Ascending aorta (tissue), 2 donors: ENCODE data around the gene GAST. TPM values are rescaled to one million over a fixed set of nuclear protein-coding genes. Genes with fewer than 3 reads are reported as not detected.

ENCODE experiments used
- DNase-seq, 2 donors: peaks; one replicate each; pipeline ENCODE4 v3.0.0-alpha.2; 2019; ENCODE audit warnings: low spot score in 2 of 2
- H3K27ac ChIP-seq, 2 donors: fragments of 200-600 bp; sonication (generic); one replicate each; pipeline ENCODE4 v1.5.1; 2016 to 2017; ENCODE audit warnings: mild to moderate bottlenecking in 1 of 2
- H3K27me3 ChIP-seq: fragments of 200-600 bp; sonication (generic); one replicate; pipeline ENCODE4 v1.5.1; 2017
- H3K36me3 ChIP-seq, 2 donors: fragments of 200-600 bp; sonication (generic); one replicate each; pipeline ENCODE4 v1.5.1; 2016
- H3K4me1 ChIP-seq, 2 donors: fragments of 200-600 bp; sonication (generic); one replicate each; pipeline ENCODE4 v1.5.1; 2016 to 2017; ENCODE audit warnings: mild to moderate bottlenecking in 1 of 2
- H3K4me3 ChIP-seq, 2 donors: fragments of 200-600 bp; sonication (generic); one replicate each; pipeline ENCODE4 v1.5.1; 2016 to 2017; ENCODE audit warnings: mild to moderate bottlenecking in 1 of 2
- H3K9me3 ChIP-seq, 2 donors: fragments of 200-600 bp; sonication (generic); one replicate each; pipeline ENCODE4 v1.5.1; 2016
- intact Hi-C: fragments of 100-400 bp; cut with DNase I; formaldehyde crosslinking; loops from one replicate; pipeline ENCODE4 v1.15.1; 2023
- total RNA-seq: library from RNA; depleted of rRNA; stranded (reverse); fragments of >200 nt; gene quantifications from one replicate; pipeline ENCODE4 v1.1.0, GENCODE V29; 2016
- TF ChIP-seq, protein P1 (sequence below), 3 experiments: fragments of 200-600 bp in 2 of 3; fragments of 450-650 bp in 1 of 3; sonication (generic) in 2 of 3; IDR thresholded peaks; one replicate each; pipeline ENCODE4 v1.5.1; 2016 to 2019; ENCODE audit warnings: antibody characterized with exemption in 3 of 3, mild to moderate bottlenecking in 1 of 3, moderate library complexity in 1 of 3

The GAST gene
- total RNA-seq, 1 donor from 2014 or later, result not detected

DNA sequence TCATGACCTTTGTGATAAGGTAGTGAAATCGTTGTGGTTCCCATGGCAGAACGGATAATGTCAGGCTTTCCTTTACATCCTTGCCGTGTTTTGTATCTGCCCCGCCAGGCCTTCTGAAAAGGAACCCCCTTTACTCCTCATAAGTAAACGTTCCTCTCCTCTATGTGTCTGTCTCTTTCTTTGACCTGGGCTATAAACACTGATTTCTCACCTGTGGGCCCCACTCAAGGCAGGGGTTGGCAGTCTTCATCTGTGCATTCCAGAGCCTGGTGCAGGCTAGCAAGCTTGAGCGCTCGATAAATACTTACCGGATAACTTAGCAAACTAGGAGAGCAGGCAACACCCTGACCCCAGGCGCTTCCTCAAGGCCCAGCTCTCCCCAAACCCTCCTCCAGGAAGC lies 29.6 kb downstream of the GAST start:
- Histone ChIP-seq H3K27ac (no peak overlapping the region), H3K4me1 (no peaks in the 10 kb centered on the region), H3K27me3 (peaks cover 3% of the 10 kb centered on the region), H3K36me3 (no peaks in the 10 kb centered on the region), H3K4me3 (no peak overlapping the region), H3K9me3 (no peaks in the 10 kb centered on the region)
- no peak for DNase-seq
- TF ChIP-seq, protein P1, sequence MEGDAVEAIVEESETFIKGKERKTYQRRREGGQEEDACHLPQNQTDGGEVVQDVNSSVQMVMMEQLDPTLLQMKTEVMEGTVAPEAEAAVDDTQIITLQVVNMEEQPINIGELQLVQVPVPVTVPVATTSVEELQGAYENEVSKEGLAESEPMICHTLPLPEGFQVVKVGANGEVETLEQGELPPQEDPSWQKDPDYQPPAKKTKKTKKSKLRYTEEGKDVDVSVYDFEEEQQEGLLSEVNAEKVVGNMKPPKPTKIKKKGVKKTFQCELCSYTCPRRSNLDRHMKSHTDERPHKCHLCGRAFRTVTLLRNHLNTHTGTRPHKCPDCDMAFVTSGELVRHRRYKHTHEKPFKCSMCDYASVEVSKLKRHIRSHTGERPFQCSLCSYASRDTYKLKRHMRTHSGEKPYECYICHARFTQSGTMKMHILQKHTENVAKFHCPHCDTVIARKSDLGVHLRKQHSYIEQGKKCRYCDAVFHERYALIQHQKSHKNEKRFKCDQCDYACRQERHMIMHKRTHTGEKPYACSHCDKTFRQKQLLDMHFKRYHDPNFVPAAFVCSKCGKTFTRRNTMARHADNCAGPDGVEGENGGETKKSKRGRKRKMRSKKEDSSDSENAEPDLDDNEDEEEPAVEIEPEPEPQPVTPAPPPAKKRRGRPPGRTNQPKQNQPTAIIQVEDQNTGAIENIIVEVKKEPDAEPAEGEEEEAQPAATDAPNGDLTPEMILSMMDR (IDR thresholded peaks at IDR 0.05), result no peak
- intact Hi-C loops, result no loop called here

DNA sequence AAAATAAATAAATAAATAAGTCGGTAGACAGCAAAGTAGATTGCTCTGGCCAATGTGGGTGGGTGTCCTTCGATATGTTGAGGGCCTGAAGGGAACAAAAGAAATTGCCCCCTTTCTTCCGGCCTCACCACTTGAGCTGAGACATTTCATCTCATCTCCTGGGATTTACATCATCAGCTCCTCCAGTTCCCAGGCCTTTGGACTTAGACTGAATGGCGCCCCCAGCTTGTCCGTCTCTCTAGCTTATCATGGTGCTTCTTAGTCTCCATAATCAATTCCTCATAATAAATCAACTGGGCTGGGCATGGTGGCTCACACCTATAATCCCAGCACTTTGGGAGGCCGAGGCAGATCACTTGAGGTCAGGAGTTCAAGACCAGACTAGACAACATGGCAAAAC lies 36.1 kb downstream of the GAST start:
- Histone ChIP-seq H3K36me3 (no peaks in the 10 kb centered on the region), H3K27ac (no peak overlapping the region), H3K9me3 (no peaks in the 10 kb centered on the region), H3K4me3 (no peak overlapping the region), H3K4me1 (no peaks in the 10 kb centered on the region), H3K27me3 (no peaks in the 10 kb centered on the region)
- intact Hi-C loops, result no loop called here
- DNase-seq, result no peak
- TF ChIP-seq, protein P1 (IDR thresholded peaks at IDR 0.05), result no peak

DNA sequence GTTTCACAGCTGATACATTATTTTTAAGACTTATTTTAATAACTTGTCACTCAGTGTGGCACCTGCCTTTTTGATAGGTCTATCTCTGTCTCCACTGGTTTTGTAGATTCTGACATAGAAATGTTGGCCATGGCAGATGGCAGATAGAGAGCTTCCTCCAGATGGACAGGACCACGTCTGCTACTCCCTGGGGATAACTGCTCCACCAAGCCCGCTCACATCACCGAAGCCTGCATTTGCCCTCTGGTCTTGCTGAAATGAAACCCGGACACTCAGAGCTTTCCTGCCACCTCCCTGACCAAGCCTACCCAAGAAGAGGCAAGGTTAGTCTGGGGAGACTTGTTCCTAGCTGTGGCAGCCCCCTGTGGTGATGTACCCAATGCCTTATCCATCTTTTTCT lies 38.7 kb downstream of the GAST start:
- H3K36me3 ChIP-seq, result peaks cover 4 to 8% of the 10 kb centered on the region in 2 donors
- H3K4me1 ChIP-seq, result no peaks in the 10 kb centered on the region
- no peaks in the 10 kb centered on the region for H3K9me3 ChIP-seq
- intact Hi-C loops, result no loop called here
- no peak for DNase-seq
- TF ChIP-seq, protein P1 (IDR thresholded peaks at IDR 0.05), result no peak
- H3K4me3 ChIP-seq, result no peak overlapping the region
- H3K27ac ChIP-seq, result no peak overlapping the region
- H3K27me3 ChIP-seq, result no peaks in the 10 kb centered on the region

DNA sequence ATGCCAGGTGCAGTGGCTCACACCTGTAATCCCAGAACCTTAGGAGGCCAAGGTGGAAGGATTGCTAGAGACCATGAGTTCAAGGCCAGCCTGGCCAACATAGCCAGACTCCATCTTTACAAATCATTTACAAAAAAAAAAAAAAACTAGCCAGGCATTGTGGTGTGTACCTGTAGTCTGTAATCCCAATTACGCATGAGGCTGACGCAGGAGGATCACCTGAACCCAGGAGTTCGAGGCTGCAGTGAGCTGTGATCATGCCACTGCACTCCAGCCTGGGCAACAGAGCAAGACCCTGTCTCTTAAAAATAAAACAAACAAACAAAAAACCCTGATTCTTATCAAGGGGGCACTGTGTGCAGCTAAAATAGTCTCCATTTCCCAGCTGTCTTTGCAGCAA lies 39.2 kb downstream of the GAST start:
- TF ChIP-seq, protein P1 (IDR thresholded peaks at IDR 0.05), result no peak
- Histone ChIP-seq H3K27me3 (no peaks in the 10 kb centered on the region), H3K4me1 (no peaks in the 10 kb centered on the region), H3K4me3 (no peak overlapping the region), H3K9me3 (no peaks in the 10 kb centered on the region), H3K36me3 (peaks cover 8 to 12% of the 10 kb centered on the region in 2 donors), H3K27ac (no peak overlapping the region)
- no peak for DNase-seq
- intact Hi-C loops, result no loop called here

DNA sequence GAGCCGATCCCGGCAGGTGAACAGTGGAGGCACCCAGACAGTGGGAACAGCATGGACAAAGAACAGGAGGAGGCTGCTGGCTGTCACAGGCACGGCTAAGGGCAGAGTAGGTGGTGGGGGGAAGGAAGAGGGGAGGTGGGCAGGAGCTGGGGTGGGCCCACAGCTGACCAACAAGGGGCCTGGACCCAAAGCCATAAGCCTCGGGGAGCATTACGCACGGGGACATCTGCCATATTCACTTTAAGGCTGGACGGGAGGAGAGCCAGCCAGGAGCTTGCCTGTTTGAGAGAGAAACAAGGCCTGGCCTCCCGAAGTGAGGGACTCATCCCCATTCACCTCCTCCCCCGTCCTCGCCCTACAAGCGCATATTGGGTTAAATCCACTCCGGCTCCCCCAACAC lies 41.9 kb downstream of the GAST start:
- no peak overlapping the region for H3K27ac ChIP-seq
- H3K4me3 ChIP-seq, result no peak overlapping the region
- no peaks in the 10 kb centered on the region for H3K27me3 ChIP-seq
- TF ChIP-seq, protein P1 (IDR thresholded peaks at IDR 0.05), result no peak
- intact Hi-C loops, result no loop called here
- H3K36me3 ChIP-seq, result peaks cover 27 to 32% of the 10 kb centered on the region in 2 donors
- no peaks in the 10 kb centered on the region for H3K4me1 ChIP-seq
- no peak for DNase-seq
- no peaks in the 10 kb centered on the region for H3K9me3 ChIP-seq

DNA sequence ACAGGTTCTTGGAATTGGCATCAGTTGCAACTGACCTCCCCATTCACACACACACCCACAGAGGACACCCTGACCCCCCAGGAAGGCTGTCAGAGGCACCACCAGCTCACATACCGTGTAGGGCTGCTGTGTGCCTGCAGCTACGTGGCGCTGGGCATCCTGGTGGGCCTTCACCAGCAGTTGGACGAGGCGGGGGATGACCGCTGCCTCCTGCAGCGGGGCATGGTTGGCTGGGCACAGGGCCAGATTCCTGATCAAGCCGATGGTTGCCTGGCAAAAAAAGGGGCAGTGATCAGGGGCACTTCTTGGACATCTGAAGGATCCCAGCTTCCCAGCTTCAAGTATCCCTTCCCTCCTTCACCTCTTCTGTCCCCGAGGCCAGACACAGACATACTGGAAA lies 46.5 kb downstream of the GAST start:
- no peaks in the 10 kb centered on the region for H3K4me1 ChIP-seq
- intact Hi-C loops, result no loop called here
- H3K27me3 ChIP-seq, result no peaks in the 10 kb centered on the region
- H3K9me3 ChIP-seq, result no peaks in the 10 kb centered on the region
- peaks cover 65 to 66% of the 10 kb centered on the region in 2 donors for H3K36me3 ChIP-seq
- no peak for DNase-seq
- no peak overlapping the region for H3K4me3 ChIP-seq
- H3K27ac ChIP-seq, result no peak overlapping the region
- TF ChIP-seq, protein P1 (IDR thresholded peaks at IDR 0.05), result no peak
